Aorta (tissue), 5 donors: ENCODE measurements around the gene ZFHX3. TPM values are rescaled to one million over a fixed set of nuclear protein-coding genes. Genes with fewer than 3 reads are reported as not detected.

Source experiments
- ATAC-seq: fragments of 200-7000 bp; cut with Tn5 transposase; one replicate; pipeline ENCODE4 v1.9.1; 2022; ENCODE audit warnings: moderate library complexity; ENCODE audit not compliant: low FRiP score
- DNase-seq, 2 donors: peaks; one replicate each; pipeline ENCODE4 v3.0.0-alpha.2; 2020
- H3K27ac ChIP-seq, 2 donors: one replicate each; pipeline ENCODE4 v1.5.1; 2013; ENCODE audit warnings: low read length in 2 of 2, mild to moderate bottlenecking in 2 of 2, moderate library complexity in 2 of 2, control low read depth in 1 of 2, inconsistent platforms in 1 of 2, low read depth in 1 of 2
- H3K27me3 ChIP-seq, 2 donors: one replicate each; pipeline ENCODE4 v1.6.1; 2013; ENCODE audit warnings: control low read depth in 1 of 2, low read length in 1 of 2, mild to moderate bottlenecking in 1 of 2, moderate library complexity in 1 of 2; ENCODE audit not compliant: insufficient read depth in 2 of 2, control insufficient read depth in 1 of 2
- H3K36me3 ChIP-seq, 2 donors: one replicate each; pipeline ENCODE4 v1.6.1; 2013; ENCODE audit warnings: control low read depth in 1 of 2, low read length in 1 of 2, mild to moderate bottlenecking in 1 of 2; ENCODE audit not compliant: insufficient read depth in 2 of 2, control insufficient read depth in 1 of 2
- H3K4me1 ChIP-seq, 2 donors: one replicate each; pipeline ENCODE4 v1.6.1; 2013; ENCODE audit warnings: low read length in 2 of 2, control low read depth in 1 of 2, mild to moderate bottlenecking in 1 of 2, moderate library complexity in 1 of 2; ENCODE audit not compliant: insufficient read depth in 2 of 2, control insufficient read depth in 1 of 2
- H3K4me3 ChIP-seq, 2 donors: one replicate each; pipeline ENCODE4 v1.5.1; 2013; ENCODE audit warnings: low read length in 2 of 2, control low read depth in 1 of 2, mild to moderate bottlenecking in 1 of 2
- H3K9me3 ChIP-seq: one replicate; pipeline ENCODE4 v1.6.1; 2013; ENCODE audit warnings: mild to moderate bottlenecking, low read length; ENCODE audit not compliant: control insufficient read depth
- WGBS, 2 donors: extraction: QIAGEN DNeasy Blood & Tissue Kit; methylation state at CpG; one replicate each; pipeline ENCODE4 v1.1.7; 2013; 5-methylcytosine and 5-hydroxymethylcytosine counted together
- intact Hi-C, 2 donors: fragments of 100-400 bp; cut with DNase I; formaldehyde crosslinking; loops; one replicate each; pipeline versions ENCODE4 v1.14.2 to v1.15.0; 2022
- polyA plus RNA-seq, 2 donors: library from polyadenylated mRNA; stranded (reverse); fragments of 200-250 nt; gene quantifications; one replicate each; pipeline ENCODE4 v1.2.3, GENCODE V29; 2013
- total RNA-seq, 2 donors: library from RNA; stranded (reverse); fragmentation: NEBNext Ultra II Directional; extraction: Animal tissue kit (Norgen Biotek cat#: 25700); gene quantifications; one replicate each; pipeline ENCODE4 v1.2.1, GENCODE V29; 2021
- donor health status: healthy with polysubstance abuse.
- donor health status: Bipolar disorder and iron deficiency.
- donor health status: DM: no; HTN: no; CAD: no.
- donor health status: DM: no; HTN: no; CAD: no.
- donor health status: DM: yes; HTN: yes; CAD: no.

Gene ZFHX3
- total and polyA plus RNA-seq, 4 donors, result 4.3 to 96.9 (median 37.7) TPM

DNA sequence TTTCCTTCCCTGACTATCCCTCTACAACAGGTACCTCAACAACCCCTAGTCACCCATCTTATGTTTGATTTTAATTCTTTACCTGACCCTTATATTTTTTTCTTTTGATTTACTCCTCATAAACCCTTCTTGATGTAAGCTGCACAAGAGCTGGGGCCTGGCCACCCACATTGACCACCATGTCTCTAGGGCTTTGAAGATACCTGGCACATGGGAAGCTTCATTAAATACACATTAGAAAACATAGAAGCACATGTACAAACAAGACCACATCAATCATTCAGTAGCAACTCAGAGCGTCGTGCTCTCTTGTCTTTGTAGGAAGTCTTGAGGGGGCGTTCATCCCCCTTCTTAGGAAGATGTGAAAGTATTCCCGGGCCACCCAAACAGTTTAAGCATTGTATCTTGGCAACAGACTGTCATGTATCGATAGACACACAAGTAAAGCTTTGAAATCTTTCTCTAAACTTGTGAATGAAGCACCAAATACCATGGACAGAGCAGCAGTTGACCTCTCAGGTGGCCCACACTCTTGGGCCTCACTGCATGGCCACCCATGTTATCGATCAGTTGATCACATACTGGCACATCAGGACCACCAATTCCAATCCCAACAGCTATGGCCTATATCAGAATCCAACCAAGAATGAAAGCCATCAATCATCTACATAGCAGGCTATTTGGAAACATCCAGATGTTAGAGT lies 183.6 kb downstream of the ZFHX3 start:
- 75 to 84% methylated on average over 6 of the region's 6 CpGs for WGBS, 2 donors
- DNase-seq (no peak), ATAC-seq (no peak)
- Histone ChIP-seq H3K4me1 (peaks cover 0 to 7% of the 10 kb centered on the region in 2 donors), H3K9me3 (no peaks in the 10 kb centered on the region), H3K27ac (no peak overlapping the region), H3K36me3 (peaks cover 0 to 6% of the 10 kb centered on the region in 2 donors), H3K4me3 (no peak overlapping the region), H3K27me3 (no peaks in the 10 kb centered on the region)
- intact Hi-C loops, result no loop called here

DNA sequence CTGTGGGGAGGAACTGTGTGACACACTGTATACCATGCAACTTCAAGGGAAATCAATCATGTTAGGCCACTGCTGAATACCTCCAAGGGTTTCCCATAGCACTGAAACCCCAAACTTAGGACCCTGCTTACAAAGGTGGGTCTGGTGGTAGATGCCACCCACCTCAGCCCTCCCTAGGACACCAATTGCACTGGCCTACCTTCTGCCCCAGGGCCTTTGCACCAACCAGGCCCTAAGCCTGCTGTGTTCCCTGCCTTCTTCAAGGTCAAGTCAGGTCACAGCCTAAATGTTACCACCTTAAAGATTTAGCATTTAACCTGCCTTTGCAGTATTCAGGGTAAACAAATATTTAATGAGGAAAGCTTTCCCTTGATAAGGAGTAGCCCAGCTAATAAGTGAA lies 185.8 kb downstream of the ZFHX3 start:
- Histone ChIP-seq H3K9me3 (no peaks in the 10 kb centered on the region), H3K27me3 (no peaks in the 10 kb centered on the region), H3K4me1 (peaks cover 0 to 7% of the 10 kb centered on the region in 2 donors), H3K27ac (no peak overlapping the region), H3K4me3 (no peak overlapping the region), H3K36me3 (peaks cover 0 to 6% of the 10 kb centered on the region in 2 donors)
- intact Hi-C loops, result no loop called here
- DNase-seq (no peak), ATAC-seq (no peak)

- 72 to 74% methylated on average over 14 of the region's 14 CpGs for whole genome bisulfite sequencing, 2 donors
- peaks cover 0 to 7% of the 10 kb centered on the region in 2 donors for H3K4me1 ChIP-seq
- DNase-seq, result no peak
Measured at GRCh38 chr16:72860726-72861562, 187.0 kb downstream of the ZFHX3 start.

GRCh38 chr16:72859581-72859980 lies 188.3 kb downstream of the ZFHX3 start:
- 91 to 96% methylated on average over 6 of the region's 6 CpGs for WGBS, 2 donors
- Histone ChIP-seq H3K27me3 (no peaks in the 10 kb centered on the region), H3K9me3 (no peaks in the 10 kb centered on the region), H3K36me3 (peaks cover 0 to 2% of the 10 kb centered on the region in 2 donors), H3K27ac (peak overlapping the region; percentile 88 to 96), H3K4me1 (peaks cover 0 to 7% of the 10 kb centered on the region in 2 donors), H3K4me3 (no peak overlapping the region)
- intact Hi-C loops, result loop anchor here in 1 of 2 donors (5.0 kb wide), 1 partner anchor 33 kb away; no protein-coding TSS in a partner anchor
- ATAC-seq, result no peak
- no peak for DNase-seq

More at GRCh38 chr16:72860726-72861562, 187.0 kb downstream of the ZFHX3 start:
- Histone ChIP-seq H3K9me3 (no peaks in the 10 kb centered on the region), H3K4me3 (no peak overlapping the region), H3K27me3 (no peaks in the 10 kb centered on the region), H3K36me3 (peaks cover 0 to 6% of the 10 kb centered on the region in 2 donors), H3K27ac (peak overlapping the region in 1 of 2 donors; percentile 29)
- intact Hi-C loops, result no loop called here
- ATAC-seq, result no peak

DNA sequence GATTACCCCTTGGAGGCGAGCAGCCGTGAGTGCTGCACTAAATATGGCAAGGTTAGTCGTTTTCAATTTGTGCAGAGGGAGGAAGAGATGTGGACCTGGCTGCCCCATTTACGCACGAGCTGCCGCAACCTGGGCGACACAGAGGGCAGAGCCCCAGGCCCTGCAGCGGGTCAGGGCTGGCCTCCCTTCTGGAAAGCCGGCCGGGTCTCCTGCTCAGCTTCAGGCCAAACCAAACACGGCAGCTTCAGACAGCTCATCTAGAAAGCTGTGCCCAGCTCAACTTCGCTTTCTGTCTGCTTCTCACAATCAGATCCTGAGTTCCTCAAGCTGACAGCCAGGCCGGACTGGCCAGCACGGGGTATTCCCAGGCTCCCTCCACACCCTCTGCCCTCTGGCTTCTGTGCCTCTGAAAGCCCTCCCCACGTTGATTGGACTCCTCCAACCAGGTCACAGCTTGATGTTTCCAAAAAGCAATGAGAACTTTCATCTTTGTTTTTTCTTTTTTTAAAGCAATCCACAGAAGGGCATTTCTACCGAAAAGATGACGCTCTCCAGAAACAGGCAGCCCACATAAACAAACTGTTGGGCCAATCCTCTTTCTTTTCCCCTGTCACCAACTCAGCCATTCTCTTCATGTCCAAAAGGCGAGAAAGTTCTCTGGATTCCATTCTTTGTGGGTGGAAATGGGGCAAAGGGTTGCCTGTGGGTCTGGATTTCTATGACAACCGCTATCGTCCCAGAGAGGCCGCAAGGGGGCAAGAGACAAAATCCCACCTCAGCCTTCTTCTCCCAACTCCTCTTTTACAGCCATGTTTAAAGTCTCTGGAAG lies 189.0 kb downstream of the ZFHX3 start:
- Histone ChIP-seq H3K4me3 (no peak overlapping the region), H3K4me1 (peaks cover 3 to 7% of the 10 kb centered on the region in 2 donors), H3K36me3 (peaks cover 0 to 2% of the 10 kb centered on the region in 2 donors), H3K9me3 (no peaks in the 10 kb centered on the region), H3K27ac (peak overlapping the region; percentile 88 to 96), H3K27me3 (no peaks in the 10 kb centered on the region)
- intact Hi-C loops, result loop anchor here in 1 of 2 donors (5.0 kb wide), 1 partner anchor 33 kb away; no protein-coding TSS in a partner anchor
- DNase-seq (peak; percentile 70 to 82), ATAC-seq (peak; percentile 84)
- 5 to 7% methylated on average over 21 of the region's 21 CpGs for WGBS, 2 donors

- WGBS, 2 donors, result 49 to 53% methylated on average over 14 of the region's 14 CpGs
- Histone ChIP-seq H3K4me1 (peaks cover 3 to 7% of the 10 kb centered on the region in 2 donors), H3K27me3 (no peaks in the 10 kb centered on the region), H3K27ac (peak overlapping the region; percentile 83 to 96), H3K9me3 (no peaks in the 10 kb centered on the region), H3K4me3 (no peak overlapping the region), H3K36me3 (peaks cover 0 to 2% of the 10 kb centered on the region in 2 donors)
- no peak for DNase-seq
- intact Hi-C loops, result loop anchor here in 1 of 2 donors (5.0 kb wide), 1 partner anchor 34 kb away; no protein-coding TSS in a partner anchor
- ATAC-seq, result no peak
Measured at GRCh38 chr16:72857834-72858664, 189.9 kb downstream of the ZFHX3 start.

DNA sequence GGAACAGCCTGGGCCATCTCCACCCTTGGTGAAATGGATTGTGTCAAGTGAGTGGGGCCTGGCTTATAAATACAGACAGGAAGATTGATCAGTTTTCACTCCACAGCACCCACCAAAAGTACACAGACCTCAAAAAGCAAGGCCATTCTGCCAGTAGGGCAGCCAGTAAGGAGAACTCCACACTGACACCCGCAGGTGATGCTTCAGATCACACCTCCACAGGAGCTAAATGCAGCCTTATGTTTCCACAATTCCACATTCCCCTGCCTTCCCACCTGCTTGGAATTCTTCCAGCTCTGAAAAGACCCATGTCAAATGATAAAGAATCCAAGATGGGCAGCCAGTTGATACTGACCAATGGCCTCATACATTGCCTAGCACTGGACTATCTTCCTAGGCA lies 191.1 kb downstream of the ZFHX3 start:
- Histone ChIP-seq H3K27me3 (no peaks in the 10 kb centered on the region), H3K4me3 (no peak overlapping the region), H3K27ac (peak overlapping the region in 1 of 2 donors; percentile 46), H3K36me3 (no peaks in the 10 kb centered on the region), H3K9me3 (no peaks in the 10 kb centered on the region), H3K4me1 (peaks cover 3 to 10% of the 10 kb centered on the region in 2 donors)
- no peak for ATAC-seq
- WGBS, 2 donors, result 92 to 100% methylated on average over 1 of the region's 1 CpG
- DNase-seq, result no peak
- intact Hi-C loops, result loop anchor here in 1 of 2 donors (5.0 kb wide), 1 partner anchor 36 kb away; no protein-coding TSS in a partner anchor
